Thoracic aorta (tissue), 2 donors: Measurements from ENCODE around the gene SMARCD3. TPM values are rescaled to one million over a fixed set of nuclear protein-coding genes. Genes with fewer than 3 reads are reported as not detected.

Experiments
- ATAC-seq: fragments of 150-250 bp; one replicate; pipeline ENCODE4 v1.8.0; 2017; ENCODE audit warnings: low read depth; ENCODE audit not compliant: insufficient number of reproducible peaks, low FRiP score
- DNase-seq: peaks from one replicate; pipeline ENCODE4 v3.0.0-alpha.2; 2020; ENCODE audit warnings: low spot score
- H3K27ac ChIP-seq, 2 donors: fragments of 200-600 bp; sonication (generic); 1 replicate in 1 of 2; 2 replicates in 1 of 2; pipeline ENCODE4 v1.5.1; 2016; ENCODE audit warnings: mild to moderate bottlenecking in 2 of 2, moderate library complexity in 2 of 2
- H3K27me3 ChIP-seq: fragments of 200-600 bp; sonication (generic); replicated peaks from 2 replicates; pipeline ENCODE4 v1.6.0; 2016; ENCODE audit warnings: mild to moderate bottlenecking; ENCODE audit not compliant: insufficient read depth
- H3K36me3 ChIP-seq: fragments of 200-600 bp; sonication (generic); one replicate; pipeline ENCODE4 v1.5.1; 2016
- H3K4me1 ChIP-seq, 2 donors: fragments of 200-600 bp; sonication (generic); 1 replicate in 1 of 2; 2 replicates in 1 of 2; pipeline versions ENCODE4 v1.5.1 to v1.6.0; 2016; ENCODE audit warnings: low read depth in 2 of 2, mild to moderate bottlenecking in 1 of 2; ENCODE audit not compliant: control insufficient read depth in 1 of 2
- H3K4me3 ChIP-seq: fragments of 200-600 bp; sonication (generic); 2 replicates; pipeline ENCODE4 v1.5.1; 2016; ENCODE audit warnings: mild to moderate bottlenecking
- H3K9me3 ChIP-seq: fragments of 200-600 bp; sonication (generic); 2 replicates; pipeline ENCODE4 v1.5.1; 2016
- CTCF ChIP-seq: fragments of 200-600 bp; sonication (generic); IDR thresholded peaks from one replicate; pipeline ENCODE4 v1.5.1; 2019; ENCODE audit warnings: antibody characterized with exemption
- total RNA-seq, 2 donors: library from RNA; depleted of rRNA; stranded (reverse); fragments of >200 nt; gene quantifications; one replicate each; pipeline versions ENCODE4 v1.1.0 to v1.2.3, GENCODE V29; 2016

The SMARCD3 gene
- total RNA-seq, 2 donors from 2014 or later: 51.1 to 110 TPM

- Histone ChIP-seq H3K9me3 (no peaks in the 10 kb centered on the region), H3K27ac (no peak overlapping the region), H3K36me3 (peaks cover 34% of the 10 kb centered on the region), H3K27me3 (no peaks in the 10 kb centered on the region), H3K4me3 (no peak overlapping the region), H3K4me1 (peaks cover 31 to 40% of the 10 kb centered on the region in 2 donors)
- DNase-seq (no peak), ATAC-seq (no peak)
- no peak for TF ChIP-seq CTCF
These were observed 6.1 kb downstream of the SMARCD3 start for GRCh38 chr7:151242159-151243044.

- H3K27me3 ChIP-seq: no peaks in the 10 kb centered on the region
- H3K36me3 ChIP-seq: peaks cover 39% of the 10 kb centered on the region
- H3K27ac ChIP-seq: peak overlapping the region in 1 of 2 donors; percentile 6
- H3K9me3 ChIP-seq: no peaks in the 10 kb centered on the region
- DNase-seq: no peak
- H3K4me1 ChIP-seq: peaks cover 25 to 33% of the 10 kb centered on the region in 2 donors
- no peak for TF ChIP-seq CTCF
- ATAC-seq: no peak
- H3K4me3 ChIP-seq: no peak overlapping the region
These were observed 6.8 kb downstream of the SMARCD3 start for GRCh38 chr7:151241755-151242096.

GRCh38 chr7:151240942-151241754 is 7.3 kb downstream of the SMARCD3 start:
- Histone ChIP-seq H3K27ac (peak overlapping the region in 1 of 2 donors; percentile 6), H3K36me3 (peaks cover 45% of the 10 kb centered on the region)
- DNase-seq: no peak

GRCh38 chr7:151240536-151240935 is 8.0 kb downstream of the SMARCD3 start:
- ATAC-seq: no peak
- no peak for DNase-seq
- H3K36me3 ChIP-seq: peaks cover 48% of the 10 kb centered on the region

More at GRCh38 chr7:151240942-151241754, 7.3 kb downstream of the SMARCD3 start:
- Histone ChIP-seq H3K9me3 (no peaks in the 10 kb centered on the region), H3K4me1 (peaks cover 19 to 27% of the 10 kb centered on the region in 2 donors), H3K27me3 (no peaks in the 10 kb centered on the region), H3K4me3 (no peak overlapping the region)
- ATAC-seq: no peak
- no peak for TF ChIP-seq CTCF

More at GRCh38 chr7:151240536-151240935, 8.0 kb downstream of the SMARCD3 start:
- Histone ChIP-seq H3K4me1 (peaks cover 16 to 21% of the 10 kb centered on the region in 2 donors), H3K4me3 (no peak overlapping the region), H3K9me3 (no peaks in the 10 kb centered on the region), H3K27ac (no peak overlapping the region), H3K27me3 (no peaks in the 10 kb centered on the region)
- no peak for TF ChIP-seq CTCF
